HepG2 (cell line): Measurements from ENCODE around the gene NXN.
"Not testable (repeated sequence)": the region's sequence is repeated elsewhere in the genome, so short reads cannot be mapped to it uniquely, and the experiment has no call there.

Source experiments
- RAD21 ChIP-seq: fragments of 450-650 bp; formaldehyde crosslinking; IDR thresholded peaks from 2 replicates; pipeline ENCODE4 v1.5.0; 2020; ENCODE audit warnings: mild to moderate bottlenecking
- UBTF ChIP-seq: sonication (generic); formaldehyde crosslinking; IDR thresholded peaks from 2 replicates; pipeline ENCODE4 v1.4.0; 2020; ENCODE audit warnings: mild to moderate bottlenecking, missing genetic modification reagents

GRCh38 chr17:805886-806285, 173.7 kb downstream of the NXN start:
- not testable (repeated sequence) for TF ChIP-seq UBTF, RAD21 (CRISPR knock-in tag)
